ENCODE data around the gene ZNF135.

The ZNF135 gene

GRCh38 chr19:58047672-58048071 is 11.4 kb upstream of the ZNF135 start:
- DNase-seq, result no peak

GRCh38 chr19:58052256-58052655 is 6.8 kb upstream of the ZNF135 start:
- no peak for DNase-seq

GRCh38 chr19:58053480-58054156 is 5.5 kb upstream of the ZNF135 start:
- DNase-seq, result no peak

GRCh38 chr19:58054901-58055874 is 3.9 kb upstream of the ZNF135 start:
- DNase-seq, result no peak

GRCh38 chr19:58056261-58056660 is 2.8 kb upstream of the ZNF135 start:
- DNase-seq, result no peak

GRCh38 chr19:58056861-58057260 is 2.2 kb upstream of the ZNF135 start:
- no peak for DNase-seq

- DNase-seq, result no peak
Observed at GRCh38 chr19:58058467-58058866, 615 bp upstream of the ZNF135 start.

- no peak for DNase-seq
Observed at GRCh38 chr19:58059671-58060078, 593 bp downstream of the ZNF135 start.

GRCh38 chr19:58060231-58060630 is 1.1 kb downstream of the ZNF135 start:
- DNase-seq, result no peak

- no peak for DNase-seq
Observed at GRCh38 chr19:58063712-58064111, 4.6 kb downstream of the ZNF135 start.

GRCh38 chr19:58067240-58067912 is 8.3 kb downstream of the ZNF135 start:
- DNase-seq, result no peak

GRCh38 chr19:58079792-58080191 is 20.7 kb downstream of the ZNF135 start:
- no peak for DNase-seq

GRCh38 chr19:58083021-58083420 is 23.9 kb downstream of the ZNF135 start:
- no peak for DNase-seq

GRCh38 chr19:58084596-58085347 is 25.7 kb downstream of the ZNF135 start:
- no peak for DNase-seq

GRCh38 chr19:58085348-58085875 is 26.3 kb downstream of the ZNF135 start:
- DNase-seq, result no peak

- DNase-seq, result no peak
Observed at GRCh38 chr19:58086825-58087710, 28.0 kb downstream of the ZNF135 start.

- no peak for DNase-seq
Observed at GRCh38 chr19:58088521-58089052, 29.5 kb downstream of the ZNF135 start.

- DNase-seq, result no peak
Observed at GRCh38 chr19:58089846-58090245, 30.8 kb downstream of the ZNF135 start.

- no peak for DNase-seq
Observed at GRCh38 chr19:58091251-58091995, 32.3 kb downstream of the ZNF135 start.

- DNase-seq, result no peak
Observed at GRCh38 chr19:58093071-58093470, 34.0 kb downstream of the ZNF135 start.
